Measurements from ENCODE around the gene RUFY1. TPM values are rescaled to one million over a fixed set of nuclear protein-coding genes. Genes with fewer than 3 reads are reported as not detected.
A peak's percentile ranks its signal among the peaks of the same experiment; 100 is the strongest.
"Not testable (repeated sequence)": the region's sequence is repeated elsewhere in the genome, so short reads cannot be mapped to it uniquely, and the experiment has no call there.

RUFY1 gene
- total RNA-seq, 1 experiment from 2014 or later, result 45.7 TPM

DNA sequence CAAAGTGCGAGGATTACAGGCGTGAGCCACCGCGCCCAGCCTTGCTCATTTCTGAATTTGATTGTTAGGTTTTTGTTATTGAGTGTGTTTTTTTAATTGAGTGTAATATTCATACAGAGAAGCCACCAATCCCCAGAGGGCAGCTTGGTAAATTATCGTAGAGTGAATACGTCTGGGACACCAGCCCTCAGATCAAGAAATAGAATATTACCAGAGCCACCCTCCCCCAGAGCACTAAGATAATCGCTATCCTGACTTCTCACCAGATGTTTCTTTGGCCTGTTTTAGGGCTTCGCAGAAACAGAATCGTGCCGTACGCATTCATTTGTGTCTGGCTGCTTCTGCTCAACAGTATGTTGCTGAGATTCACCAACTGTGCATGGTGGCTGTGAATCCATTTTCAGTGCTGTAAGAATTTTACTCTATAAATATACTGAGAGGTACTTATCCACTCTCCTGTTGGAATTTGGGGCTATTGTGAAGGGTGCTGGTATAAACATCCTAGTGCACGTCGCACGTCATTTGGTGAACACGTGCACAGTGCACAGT lies 37.8 kb upstream of the RUFY1 start:
- Histone ChIP-seq H3K4me1 (ENCODE audit: insufficient read depth, low read length) (no peaks in the 10 kb centered on the region), H3T11ph (ENCODE audit: low read length) (no peak overlapping the region), H2BK5ac (ENCODE audit: insufficient read length, low read length) (no peak overlapping the region), H3K56ac (ENCODE audit: insufficient read length, low read depth, low read length) (no peak overlapping the region), H4K91ac (ENCODE audit: insufficient read length, low read depth, low read length) (no peak overlapping the region), H3K27ac (ENCODE audit: insufficient read length, low read depth, low read length) (no peak overlapping the region), H3K79me2 (ENCODE audit: insufficient read depth, low read length) (no peaks in the 10 kb centered on the region), H2BK12ac (ENCODE audit: insufficient read length, low read depth, low read length) (no peak overlapping the region), H4K8ac (replicated peaks; ENCODE audit: insufficient read length, low read depth, low read length) (no peak overlapping the region), H4K5ac (ENCODE audit: insufficient read length, low read depth, low read length) (no peak overlapping the region), H3K4me2 (ENCODE audit: insufficient read depth, insufficient read length, low read length) (no peak overlapping the region), H3K23ac (ENCODE audit: insufficient read length, low read depth, low read length) (no peak overlapping the region), H3K23me2 (ENCODE audit: insufficient read length, low read depth, low read length, poor library complexity, severe bottlenecking) (no peaks in the 10 kb centered on the region), H2BK20ac (ENCODE audit: low read depth, low read length, poor library complexity, severe bottlenecking) (no peak overlapping the region), H3K18ac (ENCODE audit: insufficient read length, low read depth, low read length) (no peak overlapping the region), H2AK5ac (ENCODE audit: insufficient read length, low read length) (no peak overlapping the region), H3K27me3 (ENCODE audit: insufficient read depth, low read length) (no peaks in the 10 kb centered on the region), H2BK120ac (ENCODE audit: low read depth, low read length, poor library complexity, severe bottlenecking) (no peak overlapping the region), H3K79me1 (ENCODE audit: insufficient read depth, low read depth, low read length, poor library complexity, severe bottlenecking) (no peaks in the 10 kb centered on the region), H2BK15ac (ENCODE audit: low read depth, low read length) (no peak overlapping the region), H3K9me3 (ENCODE audit: control insufficient read depth, low read depth, low read length) (no peaks in the 10 kb centered on the region), H2AFZ (ENCODE audit: low read length) (no peak overlapping the region), H4K20me1 (ENCODE audit: control insufficient read depth, insufficient read depth, insufficient read length) (no peaks in the 10 kb centered on the region), H3K9ac (ENCODE audit: extremely low read depth, insufficient read length, low read length) (no peak overlapping the region), H3K14ac (ENCODE audit: insufficient read depth, low read length) (no peak overlapping the region), H3K4ac (ENCODE audit: low read depth, low read length) (no peak overlapping the region)
- Mint-ChIP-seq H3K9me3 (no peaks in the 10 kb centered on the region), H3K4me1 (peaks cover 43% of the 10 kb centered on the region in 2 experiments), H3K27me3 (ENCODE audit: low read depth) (no peaks in the 10 kb centered on the region), H3K36me3 (ENCODE audit: insufficient read depth in 1 of 3, low read depth in 3 of 3) (no peaks in the 10 kb centered on the region; a peak in 1 of 7 replicates), H3K4me3 (no peak overlapping the region), H3K27ac (peak overlapping the region in 2 of 3 experiments; percentile 40 to 46; a peak in 2 of 7 replicates)
- TF ChIP-seq, protein P1, sequence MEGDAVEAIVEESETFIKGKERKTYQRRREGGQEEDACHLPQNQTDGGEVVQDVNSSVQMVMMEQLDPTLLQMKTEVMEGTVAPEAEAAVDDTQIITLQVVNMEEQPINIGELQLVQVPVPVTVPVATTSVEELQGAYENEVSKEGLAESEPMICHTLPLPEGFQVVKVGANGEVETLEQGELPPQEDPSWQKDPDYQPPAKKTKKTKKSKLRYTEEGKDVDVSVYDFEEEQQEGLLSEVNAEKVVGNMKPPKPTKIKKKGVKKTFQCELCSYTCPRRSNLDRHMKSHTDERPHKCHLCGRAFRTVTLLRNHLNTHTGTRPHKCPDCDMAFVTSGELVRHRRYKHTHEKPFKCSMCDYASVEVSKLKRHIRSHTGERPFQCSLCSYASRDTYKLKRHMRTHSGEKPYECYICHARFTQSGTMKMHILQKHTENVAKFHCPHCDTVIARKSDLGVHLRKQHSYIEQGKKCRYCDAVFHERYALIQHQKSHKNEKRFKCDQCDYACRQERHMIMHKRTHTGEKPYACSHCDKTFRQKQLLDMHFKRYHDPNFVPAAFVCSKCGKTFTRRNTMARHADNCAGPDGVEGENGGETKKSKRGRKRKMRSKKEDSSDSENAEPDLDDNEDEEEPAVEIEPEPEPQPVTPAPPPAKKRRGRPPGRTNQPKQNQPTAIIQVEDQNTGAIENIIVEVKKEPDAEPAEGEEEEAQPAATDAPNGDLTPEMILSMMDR (conservative IDR thresholded peaks at IDR 0.05), result no peak
- DNase-seq, result no peak
- no CpG with 5 or more reads among the region's 15 CpGs for WGBS (ENCODE audit: extremely low coverage, insufficient read length, low lambda C conversion rate)

DNA sequence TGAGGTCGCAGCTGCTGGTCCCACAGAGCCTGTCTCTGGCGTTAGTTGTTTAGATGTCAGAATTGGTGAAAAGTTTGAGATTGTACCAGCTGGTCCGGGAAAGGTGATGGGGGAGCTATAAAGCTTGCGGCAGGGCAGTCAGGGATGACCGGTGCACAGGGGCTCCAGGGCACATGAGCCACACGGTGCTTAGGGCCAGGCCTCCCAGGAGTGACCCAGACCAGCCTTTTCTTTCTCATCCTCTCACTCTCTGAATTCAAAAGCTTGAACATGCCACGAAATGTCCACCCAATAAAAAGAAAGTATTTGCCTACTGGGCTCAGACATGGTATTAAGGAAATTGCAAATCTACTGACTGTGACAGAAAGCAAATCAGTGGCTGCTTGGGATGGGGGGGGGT lies 34.9 kb upstream of the RUFY1 start:
- H4K20me1 ChIP-seq (ENCODE audit: control insufficient read depth, insufficient read depth, insufficient read length); H4K91ac ChIP-seq (ENCODE audit: insufficient read length, low read depth, low read length); H2BK120ac ChIP-seq (ENCODE audit: low read depth, low read length, poor library complexity, severe bottlenecking); H3K18ac ChIP-seq (ENCODE audit: insufficient read length, low read depth, low read length); H3K79me1 ChIP-seq (ENCODE audit: insufficient read depth, low read depth, low read length, poor library complexity, severe bottlenecking); H3T11ph ChIP-seq (ENCODE audit: low read length); H3K9ac ChIP-seq (ENCODE audit: extremely low read depth, insufficient read length, low read length); H3K4me1 ChIP-seq (ENCODE audit: insufficient read depth, low read length); H2BK15ac ChIP-seq (ENCODE audit: low read depth, low read length); H2AFZ ChIP-seq (ENCODE audit: low read length); H3K4ac ChIP-seq (ENCODE audit: low read depth, low read length); H3K14ac ChIP-seq (ENCODE audit: insufficient read depth, low read length); H3K9me3 Mint-ChIP-seq; H4K8ac ChIP-seq (replicated peaks; ENCODE audit: insufficient read length, low read depth, low read length); H2BK5ac ChIP-seq (ENCODE audit: insufficient read length, low read length); H4K5ac ChIP-seq (ENCODE audit: insufficient read length, low read depth, low read length); H3K27me3 ChIP-seq (ENCODE audit: insufficient read depth, low read length); H3K27me3 Mint-ChIP-seq (ENCODE audit: low read depth); H3K23ac ChIP-seq (ENCODE audit: insufficient read length, low read depth, low read length); H3K56ac ChIP-seq (ENCODE audit: insufficient read length, low read depth, low read length); H2AK5ac ChIP-seq (ENCODE audit: insufficient read length, low read length); H3K27ac ChIP-seq (ENCODE audit: insufficient read length, low read depth, low read length); H3K23me2 ChIP-seq (ENCODE audit: insufficient read length, low read depth, low read length, poor library complexity, severe bottlenecking); H3K4me2 ChIP-seq (ENCODE audit: insufficient read depth, insufficient read length, low read length); H2BK12ac ChIP-seq (ENCODE audit: insufficient read length, low read depth, low read length); DNase-seq; H3K79me2 ChIP-seq (ENCODE audit: insufficient read depth, low read length); H3K9me3 ChIP-seq (ENCODE audit: control insufficient read depth, low read depth, low read length); H2BK20ac ChIP-seq (ENCODE audit: low read depth, low read length, poor library complexity, severe bottlenecking); H3K36me3 Mint-ChIP-seq (ENCODE audit: insufficient read depth in 1 of 3, low read depth in 3 of 3): not testable (repeated sequence)
- peaks cover 38 to 47% of the 10 kb centered on the region in 2 experiments for H3K4me1 Mint-ChIP-seq
- peak overlapping the region in 2 of 3 experiments; percentile 87 to 92; a peak in 5 of 7 replicates for H3K27ac Mint-ChIP-seq
- H3K4me3 Mint-ChIP-seq, result peak overlapping the region in 1 of 2 experiments; percentile 41; a peak in 2 of 5 replicates
- no CpG with 5 or more reads among the region's 7 CpGs for WGBS (ENCODE audit: extremely low coverage, insufficient read length, low lambda C conversion rate)

Data from H9 (cell line).